Measurements from ENCODE around the gene AKR7A2. TPM values are rescaled to one million over a fixed set of nuclear protein-coding genes. Genes with fewer than 3 reads are reported as not detected.

AKR7A2 gene
- total and polyA plus RNA-seq, 9 of the 15 experiments (the other 6 are each of a cell fraction or from before 2014, with no cell fraction given): 2.0 to 78.4 (median 49.4) TPM

DNA sequence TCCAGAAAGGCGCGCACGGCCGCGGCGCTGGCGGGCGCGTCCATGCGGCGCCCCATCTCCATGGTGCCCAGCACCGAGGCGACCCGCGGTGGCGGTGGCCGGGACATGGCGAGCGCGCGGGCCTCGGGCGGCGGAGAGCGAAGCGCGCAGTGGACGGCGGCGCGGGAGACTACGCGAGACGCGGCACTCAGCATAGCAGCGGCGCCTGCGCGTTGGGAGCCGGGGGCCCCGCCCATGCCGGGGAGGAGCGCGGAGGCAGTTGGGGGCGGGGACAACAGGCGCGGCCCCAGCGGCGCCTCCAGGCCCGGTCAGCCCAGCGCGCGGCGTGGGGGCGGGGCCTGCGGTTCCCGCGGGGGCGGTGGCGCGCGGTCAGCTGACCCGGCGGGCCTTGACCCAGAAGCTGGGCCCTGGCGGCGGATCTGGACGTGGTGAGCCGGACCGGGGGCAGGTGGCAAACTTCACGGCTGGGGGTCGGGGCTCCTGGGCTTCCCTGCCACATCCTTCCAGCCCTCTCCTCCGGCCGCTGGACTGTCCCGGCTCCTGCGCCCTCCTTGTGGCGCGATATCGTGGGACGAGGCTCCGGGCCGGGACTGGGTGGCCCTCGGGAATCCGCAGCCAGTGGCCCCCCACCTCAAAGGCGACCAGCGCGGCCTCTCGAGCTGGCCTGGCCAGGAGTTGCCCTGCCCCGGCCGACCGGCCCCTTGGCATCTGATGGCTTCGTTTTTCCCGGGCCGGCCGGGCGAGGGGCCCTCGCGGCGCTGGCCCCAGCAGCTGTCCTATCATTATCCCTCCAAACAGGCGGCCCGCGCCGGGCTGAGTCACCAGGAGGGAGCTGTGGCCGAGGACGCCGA, at the start of gene AKR7A2, which contains the start of gene SLC66A1 (continued):
- TF ChIP-seq SMARCE1 (IDR thresholded peaks at IDR 0.05): peak; percentile 79
- 0 out of 2 replicates have a peak, but pooled peaks have one; percentile 36 for TF ChIP-seq SREBF1 (IDR thresholded peaks at IDR 0.05; ENCODE audit: borderline replicate concordance, low read depth, low read length)
- TF ChIP-seq KDM1A (IDR thresholded peaks at IDR 0.05): no peak
- no peak for TF ChIP-seq ADNP (tag; IDR thresholded peaks at IDR 0.05)
- TF ChIP-seq NUFIP1 (IDR thresholded peaks at IDR 0.05; ENCODE audit: partially characterized antibody): no peak
- peak; percentile 53; the same call in 1 of the 2 replicates for TF ChIP-seq NCOR1 (IDR thresholded peaks at IDR 0.05)
- no peak for TF ChIP-seq KDM4B (IDR thresholded peaks at IDR 0.05; ENCODE audit: borderline replicate concordance in 2 of 2, low read depth in 1 of 2)
- no peak for TF ChIP-seq CHD7 (IDR thresholded peaks at IDR 0.05; ENCODE audit: low read depth, low read length)
- TF ChIP-seq, protein P1, sequence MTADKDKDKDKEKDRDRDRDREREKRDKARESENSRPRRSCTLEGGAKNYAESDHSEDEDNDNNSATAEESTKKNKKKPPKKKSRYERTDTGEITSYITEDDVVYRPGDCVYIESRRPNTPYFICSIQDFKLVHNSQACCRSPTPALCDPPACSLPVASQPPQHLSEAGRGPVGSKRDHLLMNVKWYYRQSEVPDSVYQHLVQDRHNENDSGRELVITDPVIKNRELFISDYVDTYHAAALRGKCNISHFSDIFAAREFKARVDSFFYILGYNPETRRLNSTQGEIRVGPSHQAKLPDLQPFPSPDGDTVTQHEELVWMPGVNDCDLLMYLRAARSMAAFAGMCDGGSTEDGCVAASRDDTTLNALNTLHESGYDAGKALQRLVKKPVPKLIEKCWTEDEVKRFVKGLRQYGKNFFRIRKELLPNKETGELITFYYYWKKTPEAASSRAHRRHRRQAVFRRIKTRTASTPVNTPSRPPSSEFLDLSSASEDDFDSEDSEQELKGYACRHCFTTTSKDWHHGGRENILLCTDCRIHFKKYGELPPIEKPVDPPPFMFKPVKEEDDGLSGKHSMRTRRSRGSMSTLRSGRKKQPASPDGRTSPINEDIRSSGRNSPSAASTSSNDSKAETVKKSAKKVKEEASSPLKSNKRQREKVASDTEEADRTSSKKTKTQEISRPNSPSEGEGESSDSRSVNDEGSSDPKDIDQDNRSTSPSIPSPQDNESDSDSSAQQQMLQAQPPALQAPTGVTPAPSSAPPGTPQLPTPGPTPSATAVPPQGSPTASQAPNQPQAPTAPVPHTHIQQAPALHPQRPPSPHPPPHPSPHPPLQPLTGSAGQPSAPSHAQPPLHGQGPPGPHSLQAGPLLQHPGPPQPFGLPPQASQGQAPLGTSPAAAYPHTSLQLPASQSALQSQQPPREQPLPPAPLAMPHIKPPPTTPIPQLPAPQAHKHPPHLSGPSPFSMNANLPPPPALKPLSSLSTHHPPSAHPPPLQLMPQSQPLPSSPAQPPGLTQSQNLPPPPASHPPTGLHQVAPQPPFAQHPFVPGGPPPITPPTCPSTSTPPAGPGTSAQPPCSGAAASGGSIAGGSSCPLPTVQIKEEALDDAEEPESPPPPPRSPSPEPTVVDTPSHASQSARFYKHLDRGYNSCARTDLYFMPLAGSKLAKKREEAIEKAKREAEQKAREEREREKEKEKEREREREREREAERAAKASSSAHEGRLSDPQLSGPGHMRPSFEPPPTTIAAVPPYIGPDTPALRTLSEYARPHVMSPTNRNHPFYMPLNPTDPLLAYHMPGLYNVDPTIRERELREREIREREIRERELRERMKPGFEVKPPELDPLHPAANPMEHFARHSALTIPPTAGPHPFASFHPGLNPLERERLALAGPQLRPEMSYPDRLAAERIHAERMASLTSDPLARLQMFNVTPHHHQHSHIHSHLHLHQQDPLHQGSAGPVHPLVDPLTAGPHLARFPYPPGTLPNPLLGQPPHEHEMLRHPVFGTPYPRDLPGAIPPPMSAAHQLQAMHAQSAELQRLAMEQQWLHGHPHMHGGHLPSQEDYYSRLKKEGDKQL (CRISPR knock-in tag; IDR thresholded peaks at IDR 0.05; ENCODE audit: borderline replicate concordance): no peak
- no peak for TF ChIP-seq TEAD2 (tag; IDR thresholded peaks at IDR 0.05)

Measured in K562 (cell line).